ENCODE measurements around the gene SLC6A11. TPM values are rescaled to one million over a fixed set of nuclear protein-coding genes. Genes with fewer than 3 reads are reported as not detected.

SLC6A11 gene
- total RNA-seq, 1 experiment from 2014 or later = 1.5 TPM

- no peak overlapping the region for H4K91ac ChIP-seq (ENCODE audit: insufficient read length, low read depth, low read length)
- no peak for TF ChIP-seq CTCF (conservative IDR thresholded peaks at IDR 0.05)
- H3K27me3 Mint-ChIP-seq (ENCODE audit: low read depth) = peaks cover 45% of the 10 kb centered on the region
Measured at GRCh38 chr3:10837849-10838248, 21.8 kb downstream of the SLC6A11 start.

More at GRCh38 chr3:10837849-10838248, 21.8 kb downstream of the SLC6A11 start:
- H3K4me1 Mint-ChIP-seq = peaks cover 3 to 10% of the 10 kb centered on the region in 2 experiments; a peak in 3 of 4 replicates
- Histone ChIP-seq H2AFZ (ENCODE audit: low read length) (no peak overlapping the region), H3K56ac (ENCODE audit: insufficient read length, low read depth, low read length) (no peak overlapping the region), H3K4me2 (ENCODE audit: insufficient read depth, insufficient read length, low read length) (no peak overlapping the region), H2BK12ac (ENCODE audit: insufficient read length, low read depth, low read length) (no peak overlapping the region), H3K27me3 (ENCODE audit: insufficient read depth, low read length) (no peaks in the 10 kb centered on the region), H2BK15ac (ENCODE audit: low read depth, low read length) (no peak overlapping the region), H3K27ac (ENCODE audit: insufficient read length, low read depth, low read length) (no peak overlapping the region), H3K79me2 (ENCODE audit: insufficient read depth, low read length) (no peaks in the 10 kb centered on the region), H4K20me1 (ENCODE audit: control insufficient read depth, insufficient read depth, insufficient read length) (no peaks in the 10 kb centered on the region), H2AK5ac (ENCODE audit: insufficient read length, low read length) (no peak overlapping the region), H3K9ac (ENCODE audit: extremely low read depth, insufficient read length, low read length) (no peak overlapping the region), H3K4me1 (ENCODE audit: insufficient read depth, low read length) (no peaks in the 10 kb centered on the region), H2BK20ac (ENCODE audit: low read depth, low read length, poor library complexity, severe bottlenecking) (no peak overlapping the region), H3K4ac (ENCODE audit: low read depth, low read length) (no peak overlapping the region), H3K9me3 (ENCODE audit: control insufficient read depth, low read depth, low read length) (no peaks in the 10 kb centered on the region), H3K18ac (ENCODE audit: insufficient read length, low read depth, low read length) (no peak overlapping the region), H3K23ac (ENCODE audit: insufficient read length, low read depth, low read length) (no peak overlapping the region), H3K79me1 (ENCODE audit: insufficient read depth, low read depth, low read length, poor library complexity, severe bottlenecking) (no peaks in the 10 kb centered on the region), H3K14ac (ENCODE audit: insufficient read depth, low read length) (no peak overlapping the region), H2BK120ac (ENCODE audit: low read depth, low read length, poor library complexity, severe bottlenecking) (no peak overlapping the region), H3K23me2 (ENCODE audit: insufficient read length, low read depth, low read length, poor library complexity, severe bottlenecking) (no peaks in the 10 kb centered on the region), H4K5ac (ENCODE audit: insufficient read length, low read depth, low read length) (no peak overlapping the region), H3T11ph (ENCODE audit: low read length) (no peak overlapping the region), H2BK5ac (ENCODE audit: insufficient read length, low read length) (no peak overlapping the region), H4K8ac (replicated peaks; ENCODE audit: insufficient read length, low read depth, low read length) (no peak overlapping the region)
- no peak overlapping the region for H3K27ac Mint-ChIP-seq
- WGBS (ENCODE audit: extremely low coverage, insufficient read length, low lambda C conversion rate) = no CpG with 5 or more reads among the region's 8 CpGs
- no peak for DNase-seq
- H3K4me3 Mint-ChIP-seq = no peak overlapping the region
- no peaks in the 10 kb centered on the region; a peak in 1 of 5 replicates for H3K9me3 Mint-ChIP-seq
- no peaks in the 10 kb centered on the region; a peak in 1 of 7 replicates for H3K36me3 Mint-ChIP-seq (ENCODE audit: insufficient read depth in 1 of 3, low read depth in 3 of 3)
